GM19193 (cell line): ENCODE results near the gene LONRF2.

Source experiments
- POLR2A ChIP-seq: IDR thresholded peaks from 4 replicates; pipeline ENCODE4 v1.6.1; 2011; ENCODE audit not compliant: insufficient read depth, insufficient read length; ENCODE audit errors: extremely low read depth

Gene LONRF2

GRCh38 chr2:100256416-100256815 lies 65.9 kb downstream of the LONRF2 start:
- TF ChIP-seq POLR2A = no peak

- TF ChIP-seq POLR2A = no peak
Measured at GRCh38 chr2:100254646-100255210, 67.6 kb downstream of the LONRF2 start.

GRCh38 chr2:100253786-100254185 lies 68.5 kb downstream of the LONRF2 start:
- no peak for TF ChIP-seq POLR2A

- no peak for TF ChIP-seq POLR2A
Measured at GRCh38 chr2:100252811-100253698, 69.2 kb downstream of the LONRF2 start.

GRCh38 chr2:100250645-100251044 lies 71.7 kb downstream of the LONRF2 start:
- TF ChIP-seq POLR2A = no peak

GRCh38 chr2:100248971-100249370 lies 73.3 kb downstream of the LONRF2 start:
- no peak for TF ChIP-seq POLR2A

- TF ChIP-seq POLR2A = no peak
Measured at GRCh38 chr2:100248044-100248330, 74.3 kb downstream of the LONRF2 start.

- TF ChIP-seq POLR2A = no peak
Measured at GRCh38 chr2:100247256-100248043, 74.9 kb downstream of the LONRF2 start.

GRCh38 chr2:100246163-100247145 lies 75.8 kb downstream of the LONRF2 start:
- TF ChIP-seq POLR2A = no peak

GRCh38 chr2:100245681-100246080 lies 76.6 kb downstream of the LONRF2 start:
- TF ChIP-seq POLR2A = no peak

GRCh38 chr2:100244881-100245605 lies 77.3 kb downstream of the LONRF2 start:
- no peak for TF ChIP-seq POLR2A

GRCh38 chr2:100243631-100244030 lies 78.7 kb downstream of the LONRF2 start:
- no peak for TF ChIP-seq POLR2A

GRCh38 chr2:100242891-100243619 lies 79.2 kb downstream of the LONRF2 start:
- TF ChIP-seq POLR2A = no peak
